Hematopoietic multipotent progenitor cell treated with erythropoietin and hydrocortisone succinate and interleukin-3 and kit ligand, for 6 days (in vitro differentiated cells): ENCODE measurements around the gene BMP5.

Source experiments
- DNase-seq: peaks from one replicate; pipeline ENCODE4 v3.0.0-alpha.2; 2015

BMP5 gene

DNA sequence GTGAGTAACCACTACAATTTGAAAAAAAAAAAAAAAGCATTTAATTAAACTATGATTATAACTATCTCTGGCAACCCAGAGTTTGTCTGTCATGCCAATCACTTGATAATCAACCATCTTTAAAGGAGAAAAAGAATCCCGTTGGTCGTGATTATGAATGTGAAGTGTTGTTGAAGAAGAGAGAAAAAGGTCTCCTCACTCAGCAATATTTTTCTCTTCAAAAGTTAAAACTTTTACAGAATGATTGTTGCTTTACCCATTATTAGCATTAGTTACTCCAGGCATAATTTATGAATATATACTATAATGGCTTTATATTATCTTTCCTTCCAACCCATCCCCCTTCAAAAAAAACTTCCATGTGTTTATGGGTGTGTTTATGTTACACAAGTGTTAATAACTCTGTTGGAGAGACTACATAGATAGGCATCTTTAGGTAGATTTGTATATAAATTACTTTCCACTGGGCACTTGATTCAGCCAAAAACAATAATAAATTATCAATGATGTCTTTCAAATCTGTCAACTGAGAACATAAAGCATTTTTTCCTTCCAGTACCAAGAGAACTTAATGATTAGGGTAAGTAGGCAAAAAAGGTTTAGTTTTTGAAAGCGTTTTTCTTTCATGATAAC is 5.1 kb downstream of the BMP5 start:
- no peak for DNase-seq

DNA sequence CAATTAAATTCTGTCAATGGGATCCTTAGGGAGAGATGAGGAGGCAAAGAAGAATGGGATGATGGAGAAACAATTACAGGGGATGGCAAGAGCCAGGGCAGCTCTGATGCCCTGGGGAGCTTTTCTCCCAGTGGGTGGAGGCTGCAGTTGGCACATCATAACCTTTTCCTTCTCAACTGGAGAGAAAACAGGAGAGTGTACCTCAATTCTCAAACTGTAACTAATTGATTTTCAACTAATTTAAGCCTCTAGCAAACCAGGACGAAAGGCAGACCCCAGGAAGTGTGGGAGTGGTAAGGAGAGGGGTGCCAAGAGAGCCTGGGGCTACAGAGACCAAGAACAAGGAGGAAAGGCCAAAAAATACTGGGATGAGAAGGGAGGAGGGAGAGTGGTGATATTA is 5.7 kb downstream of the BMP5 start:
- DNase-seq = no peak

DNA sequence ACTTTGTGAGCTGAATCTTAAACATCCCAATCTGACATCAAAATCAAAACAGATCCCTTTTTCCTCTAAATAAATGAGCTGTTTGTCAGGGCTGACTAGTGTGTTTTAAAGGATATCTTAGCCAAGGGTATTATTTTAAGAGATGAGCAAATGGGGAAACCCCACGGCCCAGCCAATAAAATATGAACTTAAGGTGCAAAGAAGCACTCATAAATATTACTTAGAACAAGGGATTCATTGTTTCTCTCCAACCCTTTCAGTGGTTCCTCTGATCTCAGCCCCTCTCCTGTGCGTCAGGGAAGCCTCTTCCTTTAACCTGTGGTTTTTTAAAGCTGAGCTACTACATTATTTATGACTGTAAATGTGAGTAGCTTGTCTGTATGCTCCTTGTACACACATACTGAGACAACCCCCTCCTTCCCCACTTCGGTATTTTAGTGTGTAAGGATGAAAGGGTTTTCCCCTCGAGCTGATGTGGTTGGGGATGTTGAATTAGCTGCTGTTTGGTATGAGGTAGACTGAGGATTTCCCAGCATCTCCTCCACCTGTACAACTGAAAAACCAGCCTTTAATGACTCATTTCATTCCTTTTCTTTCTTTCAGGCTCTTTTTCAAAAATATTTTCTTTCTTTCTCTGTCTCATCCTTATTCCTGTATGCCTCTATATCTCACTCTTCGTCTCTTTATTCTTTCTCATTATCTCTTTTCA is 6.5 kb downstream of the BMP5 start:
- no peak for DNase-seq

DNA sequence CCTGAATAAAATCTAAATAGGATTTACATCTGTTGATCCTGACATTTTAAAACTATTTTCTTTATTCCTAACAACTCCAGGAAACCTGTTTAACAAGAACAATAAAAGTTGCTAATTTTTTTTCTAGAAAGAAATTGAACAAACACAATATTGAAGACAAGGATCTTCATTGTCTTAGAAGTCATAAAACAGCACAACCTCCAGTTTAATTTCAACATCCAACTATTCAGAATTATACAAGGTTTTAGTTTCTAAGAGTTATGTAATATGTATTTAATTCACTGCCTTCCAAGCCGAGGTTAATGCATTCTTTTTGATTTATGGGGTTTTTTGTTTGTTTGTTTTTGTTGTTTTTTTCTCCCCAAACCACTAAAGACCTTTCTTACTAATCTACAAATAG is 7.2 kb downstream of the BMP5 start:
- DNase-seq = no peak

DNA sequence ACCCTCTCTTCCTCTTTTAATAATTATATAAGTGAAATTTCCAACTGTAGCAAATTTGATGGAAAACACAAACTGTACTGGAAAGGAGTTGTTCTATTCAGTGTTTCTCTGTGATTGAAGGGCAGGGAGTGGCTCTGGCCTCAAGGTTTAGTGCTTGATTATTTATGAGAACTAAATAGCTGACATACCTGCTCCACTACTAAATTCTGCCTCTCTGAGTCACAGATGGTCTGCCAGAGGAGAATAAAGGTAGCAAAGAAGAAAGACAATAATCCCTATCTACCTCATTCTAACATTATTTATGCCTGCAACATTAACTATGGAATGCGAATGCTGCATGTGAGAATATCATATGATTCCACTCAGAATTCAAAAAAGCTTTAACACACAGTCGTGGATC is 9.3 kb downstream of the BMP5 start:
- DNase-seq = no peak

DNA sequence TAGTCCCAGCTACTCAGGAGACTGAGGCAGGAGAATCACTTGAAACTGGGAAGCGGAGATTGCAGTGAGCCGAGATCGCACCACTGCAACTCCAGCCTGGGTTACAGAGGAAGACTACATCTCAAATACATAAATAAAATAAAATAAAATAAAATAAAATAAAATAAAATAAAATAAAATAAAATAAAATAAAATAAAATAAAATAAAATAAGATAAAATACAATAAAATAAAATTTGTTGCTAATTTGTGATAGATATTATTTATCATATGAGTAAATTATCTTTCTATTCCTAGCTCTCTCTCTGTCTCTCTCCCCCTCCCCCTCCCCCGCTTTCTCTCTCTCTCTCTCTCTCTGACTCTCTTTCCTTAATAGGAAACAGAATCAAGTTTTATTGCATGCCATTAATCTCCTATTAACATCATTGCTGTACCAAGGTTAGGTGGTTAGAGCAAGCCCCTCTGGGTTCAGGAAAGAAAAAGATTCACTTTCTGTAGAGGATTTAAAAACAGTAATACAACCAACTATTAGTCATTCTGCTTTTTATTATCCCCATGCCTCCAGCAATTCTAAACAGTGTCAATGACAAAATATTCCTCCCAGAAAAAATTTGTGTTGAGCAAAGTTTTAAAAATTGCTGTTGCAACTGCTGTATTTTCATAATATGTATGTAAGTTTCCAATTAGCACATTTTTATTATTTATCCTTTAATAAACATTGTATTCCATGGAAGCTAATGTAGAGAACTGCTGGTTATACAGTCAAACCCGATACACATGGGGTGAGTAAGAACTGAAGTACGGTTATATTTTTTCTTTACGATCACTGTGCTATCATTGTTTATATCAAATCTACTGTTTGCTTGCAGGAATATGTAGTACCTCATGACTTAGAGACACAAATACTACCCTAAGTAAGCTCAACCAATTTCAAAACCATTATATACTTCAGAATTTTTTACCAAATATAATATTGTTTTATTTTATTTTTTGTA is 22.1 kb downstream of the BMP5 start:
- DNase-seq = no peak

DNA sequence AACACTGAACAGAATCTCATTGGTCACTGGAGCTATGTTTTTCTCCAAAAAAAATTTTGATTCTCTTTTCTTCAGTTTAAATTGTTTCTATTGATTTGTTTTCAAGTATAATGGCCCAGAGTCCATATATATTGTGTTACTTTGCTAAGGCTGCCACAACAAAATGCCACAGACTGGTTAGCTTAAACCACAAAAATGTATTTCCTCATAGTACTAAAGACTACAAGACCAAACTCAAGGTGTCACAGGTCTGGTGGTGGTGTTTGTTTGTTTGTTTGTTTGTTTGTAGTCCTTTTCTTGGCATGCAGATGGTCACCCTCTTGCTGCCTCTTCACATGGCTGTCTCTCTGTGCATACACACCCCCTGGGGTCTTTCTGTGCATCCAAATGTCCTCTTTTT is 34.0 kb downstream of the BMP5 start:
- DNase-seq = no peak

DNA sequence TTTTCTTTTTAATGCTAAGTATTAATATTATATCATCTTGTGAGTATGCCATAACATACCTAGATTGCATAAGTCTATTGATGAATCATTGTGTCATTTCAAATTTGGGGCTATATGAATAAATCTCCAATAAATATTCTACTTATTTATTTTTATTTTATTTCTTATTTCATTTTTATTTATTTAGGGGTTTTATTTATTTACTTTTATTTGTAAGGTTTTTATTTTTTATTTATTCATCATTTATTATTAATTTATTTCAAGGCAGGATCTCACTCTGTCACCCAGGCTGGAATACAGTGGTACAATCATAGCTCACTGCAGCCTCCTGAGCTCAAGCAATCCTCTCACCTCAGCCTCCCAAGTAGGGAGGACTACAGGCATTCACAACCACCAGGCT is 36.3 kb downstream of the BMP5 start:
- DNase-seq = no peak

DNA sequence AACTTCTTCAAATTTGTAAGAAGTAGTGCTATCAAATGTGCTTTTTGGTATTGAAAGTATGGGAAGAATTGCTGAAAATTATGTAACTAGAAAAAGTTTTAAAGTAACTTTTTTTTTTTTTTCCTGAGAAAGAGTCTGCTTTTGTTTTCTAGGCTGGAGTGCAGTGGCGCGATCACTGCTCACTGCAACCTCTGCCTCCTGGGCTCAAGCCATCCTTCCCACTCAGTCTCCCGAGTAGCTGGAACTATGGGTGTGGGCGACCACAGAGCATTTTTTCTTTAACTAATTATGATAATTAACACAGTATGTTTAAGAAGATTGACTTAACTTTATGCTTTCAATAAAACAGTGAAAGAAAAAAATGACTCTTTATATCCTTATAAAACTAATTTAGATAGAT is 38.4 kb downstream of the BMP5 start:
- DNase-seq = no peak

DNA sequence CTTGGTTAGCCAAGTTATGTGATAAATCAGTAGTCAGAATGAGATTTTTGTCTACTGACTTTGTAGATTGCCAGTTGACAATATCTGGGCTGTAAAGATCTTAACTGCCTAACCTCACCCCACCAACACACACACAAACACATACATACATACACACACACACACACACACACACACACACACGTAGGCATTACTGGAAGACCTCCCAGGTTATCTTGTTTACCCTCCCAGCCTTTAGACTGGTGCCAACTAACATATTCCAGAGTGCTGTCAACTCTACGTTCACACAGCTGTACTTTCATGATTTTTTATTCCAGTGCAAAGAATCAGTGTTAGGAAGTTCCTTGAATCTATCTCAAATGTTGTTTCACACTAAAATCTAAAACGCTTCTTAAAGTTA is 38.9 kb downstream of the BMP5 start:
- no peak for DNase-seq

DNA sequence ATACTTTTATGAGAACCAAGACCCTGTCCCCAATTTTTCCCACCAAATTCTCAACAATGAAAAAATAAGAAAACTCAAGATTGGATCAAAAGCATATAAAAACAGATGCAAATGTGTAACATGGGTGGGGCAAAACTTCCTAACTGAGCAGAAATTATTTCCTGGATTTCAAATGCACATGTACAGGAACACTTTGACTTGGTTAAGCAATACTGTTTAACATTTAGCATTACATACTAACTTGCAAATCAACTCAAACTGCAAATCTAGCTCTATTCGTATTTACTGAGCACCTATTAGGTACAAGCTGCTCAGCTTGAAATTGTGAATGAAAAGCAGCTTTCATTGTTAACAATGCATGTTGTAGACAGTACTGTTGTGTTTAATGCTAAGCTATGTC is 40.2 kb downstream of the BMP5 start:
- no peak for DNase-seq

DNA sequence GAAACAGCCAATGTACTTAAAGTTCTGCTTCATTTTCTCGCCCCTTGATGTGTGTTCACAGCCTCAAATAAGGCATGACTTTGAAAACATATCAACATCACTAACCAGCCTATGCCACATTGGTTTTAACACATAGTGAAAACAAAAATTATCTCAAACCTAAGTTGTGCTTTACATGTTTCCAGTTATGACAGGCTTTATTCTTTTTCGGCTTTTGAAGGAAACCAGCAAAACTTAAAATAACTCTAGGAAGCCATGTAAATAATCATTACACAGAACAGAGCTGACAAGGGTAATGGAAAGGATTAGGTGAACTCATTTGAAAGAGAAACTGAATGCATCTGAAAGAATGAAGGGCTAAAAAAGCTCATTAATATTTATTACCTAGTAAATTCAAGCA is 42.1 kb downstream of the BMP5 start:
- DNase-seq = no peak

DNA sequence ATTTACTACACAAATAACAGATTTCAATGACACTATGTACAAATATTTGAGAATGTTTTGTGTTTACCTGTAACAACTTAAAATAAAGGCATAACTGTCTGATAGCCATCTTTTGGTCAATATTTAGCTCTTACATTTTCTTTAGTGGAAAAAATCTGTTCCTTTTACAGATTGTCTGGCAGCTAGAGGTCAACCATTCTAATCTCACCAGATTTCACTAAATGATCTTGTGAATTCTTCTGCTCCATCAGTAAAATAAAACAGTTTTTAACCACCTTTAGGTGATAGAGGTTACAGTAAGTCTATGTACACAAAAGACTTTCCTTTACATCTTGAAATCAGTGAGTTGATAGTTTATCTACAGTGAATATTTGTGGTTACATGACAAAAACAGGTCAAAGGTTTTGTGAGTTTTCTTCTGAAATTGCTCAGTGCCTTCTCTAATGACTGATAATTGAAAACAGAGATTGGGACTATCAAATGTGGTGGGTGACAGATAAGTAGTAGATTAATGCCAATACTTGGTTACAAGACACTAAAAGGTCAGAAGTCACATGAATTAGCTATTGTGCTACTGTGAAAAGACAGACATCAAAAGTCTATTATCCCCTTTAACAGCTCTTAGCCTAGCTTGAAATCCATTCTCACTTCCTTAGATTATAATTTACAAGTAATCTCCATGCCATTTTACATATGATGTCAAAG is 47.4 kb downstream of the BMP5 start:
- no peak for DNase-seq

DNA sequence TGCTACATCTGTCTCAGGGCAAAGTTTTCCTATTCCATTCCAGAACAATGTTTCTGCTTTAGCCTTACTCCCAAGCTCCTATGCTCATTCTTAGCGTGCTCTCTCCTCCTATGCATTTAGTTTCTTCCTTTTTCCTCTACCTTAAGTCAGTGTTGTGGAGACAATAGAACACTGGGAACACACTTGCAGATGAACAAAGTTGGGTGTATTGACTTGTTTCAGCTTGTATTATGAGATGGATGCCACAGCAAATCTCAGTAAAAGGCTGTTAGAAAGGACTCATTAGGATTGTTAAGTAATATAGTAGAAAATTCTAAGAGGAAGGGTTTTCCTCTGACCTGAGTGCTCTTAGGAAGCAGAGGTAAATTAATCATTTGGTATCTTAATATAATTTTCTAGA is 48.4 kb downstream of the BMP5 start:
- no peak for DNase-seq

DNA sequence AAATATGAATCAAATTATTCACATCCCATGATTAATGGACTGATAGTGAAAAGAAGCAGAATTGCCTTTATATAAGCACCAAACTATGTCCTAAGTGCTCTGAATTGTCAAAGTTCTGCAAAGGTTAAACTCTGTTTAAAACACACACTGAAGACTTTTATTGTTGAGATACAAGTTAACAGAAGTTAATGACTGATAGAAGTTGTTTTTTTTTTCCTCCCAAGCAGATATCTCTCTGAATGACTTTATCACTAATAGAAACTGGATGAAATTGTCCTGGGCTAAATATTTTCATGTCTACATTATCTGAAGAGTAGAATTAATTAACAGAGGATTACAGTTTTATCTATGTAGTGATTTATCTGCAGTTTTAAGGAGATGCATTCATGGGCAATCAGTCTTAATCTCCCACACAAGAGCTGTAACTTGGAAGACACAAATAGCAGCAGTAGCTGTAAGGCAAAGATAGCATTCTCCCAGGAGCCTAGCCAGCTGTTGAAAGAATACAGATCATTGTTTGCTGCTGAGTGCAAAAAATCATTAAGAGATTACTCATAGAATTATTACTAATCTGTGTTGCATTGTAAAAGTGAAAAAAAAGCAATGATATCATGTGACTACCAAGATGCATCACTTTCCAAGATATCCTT is 49.9 kb downstream of the BMP5 start:
- DNase-seq = no peak

DNA sequence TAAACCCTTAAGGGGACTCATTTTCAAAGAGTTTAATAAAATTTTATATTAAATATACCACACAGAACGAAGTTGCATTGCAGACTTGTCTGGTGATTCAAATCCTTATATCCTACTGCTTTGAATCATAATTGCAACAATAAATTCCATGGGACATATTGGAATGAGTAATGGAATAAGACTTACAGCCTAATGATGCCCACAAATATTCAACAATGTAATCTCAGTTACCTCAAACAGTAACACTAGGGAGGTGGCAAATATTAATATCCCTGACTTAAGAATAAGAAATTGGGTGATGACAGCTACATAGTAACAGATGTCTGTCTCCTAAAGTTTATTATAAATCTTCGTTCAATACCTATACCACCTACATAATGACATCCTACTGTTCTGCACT is 52.6 kb downstream of the BMP5 start:
- no peak for DNase-seq

DNA sequence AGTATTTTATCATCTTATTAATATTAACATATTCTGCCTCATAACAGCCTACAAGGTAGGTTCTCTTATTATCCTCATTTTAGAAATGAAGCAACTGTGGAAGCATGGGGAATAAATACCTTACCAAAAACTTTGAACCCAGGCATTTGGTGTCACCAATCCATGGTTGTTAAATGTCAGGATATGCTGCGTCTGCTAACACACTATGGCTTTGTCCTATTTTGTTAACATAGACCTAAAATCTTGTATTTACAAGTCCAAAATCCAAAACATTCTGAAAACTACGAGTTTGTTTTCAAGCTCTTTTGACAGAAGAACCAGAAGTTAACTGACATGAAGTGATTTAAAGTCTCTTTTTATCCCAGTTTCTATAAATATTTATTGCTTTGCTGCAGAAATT is 53.4 kb downstream of the BMP5 start:
- no peak for DNase-seq

DNA sequence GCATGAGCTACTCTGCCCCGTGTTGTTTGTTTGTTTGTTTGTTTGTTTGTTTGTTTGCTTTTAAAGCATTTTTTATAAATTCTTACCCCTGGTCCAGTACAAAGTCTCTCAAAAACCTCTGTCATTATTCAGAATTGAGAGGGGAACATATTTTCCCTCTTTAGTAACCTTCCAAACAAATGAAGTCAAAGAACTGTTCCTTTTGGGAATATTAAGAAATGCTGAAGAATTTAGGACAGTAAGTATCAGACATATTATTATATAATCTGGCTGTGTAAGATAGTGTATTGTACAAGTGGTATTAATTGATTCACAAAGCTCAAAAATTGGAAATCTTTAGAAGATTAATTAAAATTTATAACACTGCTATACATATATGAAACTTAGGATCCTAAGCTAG is 54.7 kb downstream of the BMP5 start:
- no peak for DNase-seq

DNA sequence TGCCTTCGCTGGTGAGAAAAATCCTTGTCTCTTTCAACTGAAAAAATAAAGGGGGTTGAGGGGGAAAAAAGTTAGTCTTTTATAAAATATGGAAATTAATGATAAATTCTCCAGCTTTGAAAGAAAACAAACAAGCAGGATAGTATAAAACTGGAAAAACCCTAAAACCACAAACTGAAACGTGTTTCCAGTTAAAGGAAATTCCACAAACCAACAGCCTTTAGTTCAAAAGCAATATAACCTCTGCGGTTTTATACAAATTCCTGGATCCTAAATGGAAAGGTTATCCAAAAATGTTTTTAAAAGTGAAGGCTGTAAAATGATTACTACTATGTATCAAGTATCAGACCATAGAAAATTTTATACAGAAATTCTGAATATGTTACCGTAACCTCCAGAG is 55.6 kb downstream of the BMP5 start:
- no peak for DNase-seq

DNA sequence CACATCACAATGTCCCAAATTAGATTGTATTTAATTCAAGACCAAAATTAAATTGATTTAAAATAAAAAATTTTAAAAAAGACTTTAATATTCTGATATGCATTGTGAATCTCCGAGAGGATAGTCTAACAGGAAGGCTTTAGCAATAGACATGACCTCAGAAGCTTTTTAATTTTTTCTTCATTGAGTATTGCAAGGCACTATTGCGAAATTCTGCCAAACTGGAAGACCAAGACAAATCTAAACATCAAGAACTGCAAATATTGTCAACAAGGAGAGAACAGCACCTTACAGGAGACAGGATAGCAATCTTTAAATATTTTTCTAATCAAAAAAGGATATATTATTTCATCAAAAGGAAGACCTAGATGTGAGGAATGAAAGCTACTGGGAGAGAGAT is 56.9 kb downstream of the BMP5 start:
- no peak for DNase-seq

DNA sequence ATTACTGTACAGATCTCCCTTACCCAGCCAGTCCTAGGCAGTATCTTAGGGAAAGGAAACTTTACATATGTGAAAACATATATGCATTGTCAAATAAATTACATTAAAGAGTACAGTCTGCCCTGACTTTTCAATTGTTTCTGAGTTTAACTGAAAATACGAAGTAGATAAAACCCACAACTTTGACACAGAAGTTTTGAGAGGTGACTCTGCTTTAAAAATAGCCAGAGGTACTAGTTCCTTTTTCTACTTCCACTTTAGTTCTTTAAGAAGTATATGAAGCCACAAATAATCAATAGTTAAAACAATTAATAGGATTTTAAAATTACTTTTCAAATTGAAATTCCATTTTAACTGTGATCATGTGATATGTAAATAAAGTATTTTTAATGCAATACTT is 62.9 kb downstream of the BMP5 start:
- no peak for DNase-seq

DNA sequence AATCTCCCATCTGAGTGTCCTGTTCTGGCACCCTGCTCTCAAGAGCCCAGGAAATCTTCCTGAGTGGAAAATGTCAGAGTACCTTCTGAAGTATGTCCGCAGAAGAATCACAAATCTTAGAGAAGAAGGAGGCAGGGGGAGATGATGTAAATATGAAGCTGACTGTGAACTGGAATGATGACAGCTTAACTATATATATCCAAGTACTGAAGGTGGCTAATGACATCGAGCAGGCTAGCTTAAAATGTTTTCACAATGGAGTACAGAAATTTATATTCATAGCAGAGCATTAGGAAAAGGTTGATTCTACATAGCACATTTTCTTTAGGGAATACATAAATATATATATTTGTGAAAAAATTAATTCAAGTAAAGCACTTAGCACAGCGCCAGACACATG is 64.3 kb downstream of the BMP5 start:
- DNase-seq = no peak

DNA sequence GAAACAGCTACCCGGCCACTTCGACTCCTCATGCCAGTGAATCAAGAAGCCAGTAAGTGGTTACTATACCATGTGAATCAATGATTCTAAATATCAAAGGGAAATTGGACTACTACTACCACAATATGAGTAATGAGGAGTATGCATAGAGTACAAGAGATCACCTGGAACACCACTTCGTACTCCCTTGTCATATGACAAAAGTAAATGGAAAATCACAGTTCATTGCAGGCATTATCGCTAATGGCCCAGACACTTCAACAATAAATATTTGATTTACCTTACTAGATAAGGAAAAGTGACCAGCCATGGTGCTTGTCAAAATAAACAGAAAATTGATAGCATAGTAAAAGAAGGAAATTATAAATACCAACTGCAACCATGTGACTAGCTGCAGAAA is 73.1 kb downstream of the BMP5 start:
- DNase-seq = no peak
